ENCODE measurements around the gene PPM1H.

PPM1H gene

DNA sequence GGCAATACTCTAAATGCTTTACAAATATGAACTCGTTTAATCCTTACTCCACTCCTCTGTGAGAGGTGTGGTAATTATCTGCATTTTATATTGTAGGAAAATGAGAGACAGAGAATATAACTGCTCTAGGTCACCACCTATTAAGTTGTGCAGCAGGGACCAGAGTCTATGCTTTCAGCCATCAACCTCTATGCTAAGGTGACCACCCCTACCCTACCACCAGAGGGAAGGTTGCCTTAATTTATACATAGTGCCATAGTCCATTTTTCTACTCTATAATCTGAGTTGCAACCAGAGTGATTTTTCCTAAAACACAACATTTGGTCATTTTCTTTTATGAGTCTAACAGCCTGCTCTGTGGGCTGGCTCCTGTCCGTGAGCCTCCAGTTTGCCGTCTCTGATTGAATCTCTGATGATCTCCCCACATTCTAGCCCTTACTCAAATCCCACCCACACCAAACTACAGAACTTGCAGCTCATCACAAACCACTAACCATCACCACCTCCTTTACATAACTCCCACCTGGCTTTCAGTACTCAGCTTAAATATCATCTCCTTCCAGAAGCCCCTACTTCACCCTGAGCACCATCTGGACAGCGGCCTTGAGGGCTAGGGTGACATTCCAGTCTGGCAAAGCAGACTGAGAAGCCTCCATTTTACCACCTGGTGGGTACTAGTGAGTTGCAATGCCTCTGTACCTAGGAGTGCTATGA lies 126.6 kb downstream of the PPM1H start:
- TF ChIP-seq, protein P1, sequence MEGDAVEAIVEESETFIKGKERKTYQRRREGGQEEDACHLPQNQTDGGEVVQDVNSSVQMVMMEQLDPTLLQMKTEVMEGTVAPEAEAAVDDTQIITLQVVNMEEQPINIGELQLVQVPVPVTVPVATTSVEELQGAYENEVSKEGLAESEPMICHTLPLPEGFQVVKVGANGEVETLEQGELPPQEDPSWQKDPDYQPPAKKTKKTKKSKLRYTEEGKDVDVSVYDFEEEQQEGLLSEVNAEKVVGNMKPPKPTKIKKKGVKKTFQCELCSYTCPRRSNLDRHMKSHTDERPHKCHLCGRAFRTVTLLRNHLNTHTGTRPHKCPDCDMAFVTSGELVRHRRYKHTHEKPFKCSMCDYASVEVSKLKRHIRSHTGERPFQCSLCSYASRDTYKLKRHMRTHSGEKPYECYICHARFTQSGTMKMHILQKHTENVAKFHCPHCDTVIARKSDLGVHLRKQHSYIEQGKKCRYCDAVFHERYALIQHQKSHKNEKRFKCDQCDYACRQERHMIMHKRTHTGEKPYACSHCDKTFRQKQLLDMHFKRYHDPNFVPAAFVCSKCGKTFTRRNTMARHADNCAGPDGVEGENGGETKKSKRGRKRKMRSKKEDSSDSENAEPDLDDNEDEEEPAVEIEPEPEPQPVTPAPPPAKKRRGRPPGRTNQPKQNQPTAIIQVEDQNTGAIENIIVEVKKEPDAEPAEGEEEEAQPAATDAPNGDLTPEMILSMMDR (IDR thresholded peaks at IDR 0.05; ENCODE audit: low read length, missing control alignments) = no peak
- no peak overlapping the region for H3K4me3 ChIP-seq (replicated peaks; ENCODE audit: low read depth, low read length)
- DNase-seq (ENCODE audit: low read depth) = no peak

DNA sequence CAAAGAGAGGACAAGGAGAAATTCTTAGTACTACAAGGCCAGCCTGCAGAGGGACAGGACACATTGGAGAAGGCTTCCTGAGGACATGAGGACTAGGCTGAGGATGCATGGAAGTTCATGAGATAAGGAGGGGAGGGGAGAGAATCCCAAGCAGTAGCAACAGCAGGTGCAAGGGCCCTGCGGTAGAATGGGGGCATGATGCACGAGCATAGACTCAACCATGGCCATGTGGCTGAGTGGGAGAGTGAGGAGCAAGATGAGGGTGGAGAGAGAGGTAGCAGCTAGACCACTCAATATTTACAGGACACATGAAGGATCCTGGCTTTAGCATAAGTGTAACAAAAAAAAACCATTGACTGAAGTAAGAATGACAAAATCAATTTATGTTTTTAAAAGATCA lies 128.1 kb downstream of the PPM1H start:
- no peak overlapping the region for H3K4me3 ChIP-seq (replicated peaks; ENCODE audit: low read depth, low read length)
- DNase-seq (ENCODE audit: low read depth) = no peak
- TF ChIP-seq, protein P1 (IDR thresholded peaks at IDR 0.05; ENCODE audit: low read length, missing control alignments) = no peak

GRCh38 chr12:62806244-62806836 lies 128.6 kb downstream of the PPM1H start:
- TF ChIP-seq, protein P1 (IDR thresholded peaks at IDR 0.05; ENCODE audit: low read length, missing control alignments) = no peak
- no peak overlapping the region for H3K4me3 ChIP-seq (replicated peaks; ENCODE audit: low read depth, low read length)

DNA sequence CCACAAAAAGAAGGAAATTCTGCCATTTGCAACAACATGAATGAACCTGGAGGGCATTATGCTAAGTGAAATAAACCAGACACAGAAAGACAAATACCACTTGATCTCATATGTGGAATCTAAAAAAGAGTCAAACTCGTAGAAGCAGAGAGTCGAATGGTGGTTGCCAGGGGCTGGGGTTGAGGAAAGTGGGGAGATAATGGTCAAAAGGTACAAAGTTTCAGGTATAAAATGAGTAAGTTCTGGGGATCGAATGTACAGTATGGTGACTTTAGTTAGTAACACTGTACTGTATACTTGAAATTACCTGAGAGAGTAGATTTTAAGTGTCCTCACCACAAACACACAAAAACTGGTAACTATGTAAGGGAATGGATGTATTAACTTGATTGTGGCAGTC lies 129.4 kb downstream of the PPM1H start:
- no peak for DNase-seq (ENCODE audit: low read depth)
- H3K4me3 ChIP-seq (replicated peaks; ENCODE audit: low read depth, low read length) = no peak overlapping the region
- TF ChIP-seq, protein P1 (IDR thresholded peaks at IDR 0.05; ENCODE audit: low read length, missing control alignments) = no peak

More at GRCh38 chr12:62806244-62806836, 128.6 kb downstream of the PPM1H start:
- no peak for DNase-seq (ENCODE audit: low read depth)

DNA sequence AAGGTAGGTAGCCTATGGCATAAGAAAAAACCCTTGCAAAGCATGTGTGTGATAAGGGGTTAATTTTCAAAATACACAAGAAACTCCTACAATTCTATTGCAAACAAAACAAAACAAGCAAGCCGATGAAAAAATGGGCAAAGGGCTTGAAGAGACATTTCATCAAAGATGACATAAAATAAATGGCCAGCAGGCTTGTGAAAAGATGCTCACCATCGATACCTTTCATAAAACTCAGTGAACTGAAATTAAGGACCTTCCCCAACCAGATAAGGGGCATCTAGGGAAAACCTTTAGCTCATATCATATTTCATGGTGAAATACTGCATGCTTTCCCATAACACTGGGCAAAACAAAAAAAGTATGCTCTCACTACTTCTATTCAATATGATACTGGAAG lies 131.2 kb downstream of the PPM1H start:
- DNase-seq (ENCODE audit: low read depth) = no peak
- no peak overlapping the region for H3K4me3 ChIP-seq (replicated peaks; ENCODE audit: low read depth, low read length)

GRCh38 chr12:62802984-62803383 lies 132.0 kb downstream of the PPM1H start:
- no peak for DNase-seq (ENCODE audit: low read depth)
- TF ChIP-seq, protein P1 (IDR thresholded peaks at IDR 0.05; ENCODE audit: low read length, missing control alignments) = no peak
- no peak overlapping the region for H3K4me3 ChIP-seq (replicated peaks; ENCODE audit: low read depth, low read length)

More for the DNA sequence above, 131.2 kb downstream of the PPM1H start:
- TF ChIP-seq, protein P1 (IDR thresholded peaks at IDR 0.05; ENCODE audit: low read length, missing control alignments) = no peak

All from fibroblast of pulmonary artery (primary cell).